Neural progenitor cell (in vitro differentiated cells): ENCODE results near the gene ODF2L.

Experiments used
- EZH2 ChIP-seq: fragments of 200-600 bp; sonication (generic); IDR thresholded peaks from 2 replicates; pipeline ENCODE4 v1.6.1; 2017; ENCODE audit warnings: antibody characterized with exemption, mild to moderate bottlenecking, moderate library complexity
- EZH2phosphoT487 ChIP-seq: fragments of 200-600 bp; sonication (generic); IDR thresholded peaks from 2 replicates; pipeline ENCODE4 v1.6.1; 2017; ENCODE audit warnings: antibody characterized with exemption
- TF ChIP-seq, protein P1 (sequence below): fragments of 200-600 bp; sonication (generic); IDR thresholded peaks from 2 replicates; pipeline ENCODE4 v1.5.1; 2017; ENCODE audit warnings: antibody characterized with exemption, mild to moderate bottlenecking

DNA sequence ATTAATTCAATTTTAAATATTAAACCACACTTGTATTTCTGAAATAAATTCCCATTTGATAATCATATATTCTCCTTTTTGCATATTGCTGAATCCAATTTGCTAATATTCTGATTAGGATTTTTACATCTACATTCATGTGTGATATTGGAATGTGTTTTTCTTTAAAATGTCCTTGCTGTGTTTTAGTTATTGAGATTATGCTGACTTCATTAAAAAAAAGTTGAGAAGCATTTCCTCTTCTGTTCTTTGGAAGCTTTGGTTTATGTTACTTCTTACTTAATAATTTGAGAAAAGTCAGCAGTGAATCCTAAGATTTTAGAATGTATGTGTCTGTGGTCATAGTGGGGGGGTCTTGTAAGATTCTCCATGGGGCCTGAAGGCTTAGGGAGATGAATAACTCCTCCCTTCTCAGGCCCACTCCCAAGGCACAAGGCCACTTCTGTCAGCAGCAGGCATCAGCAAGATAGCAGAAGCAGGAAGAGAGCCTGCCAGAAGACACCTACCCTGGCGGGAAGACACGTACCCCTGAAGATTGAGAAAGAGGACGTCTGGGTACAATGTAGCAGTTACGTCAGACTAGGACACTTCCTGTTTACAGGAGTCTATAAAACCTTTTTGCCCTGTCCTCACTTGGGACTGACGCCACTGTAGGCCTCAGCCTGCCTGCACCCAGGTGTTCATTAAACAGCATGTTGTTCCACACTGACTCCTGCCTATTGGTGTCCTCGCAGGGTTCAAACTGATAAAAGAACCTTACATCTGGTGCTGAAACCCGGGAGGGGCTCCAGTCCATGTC, 56.9 kb downstream of the ODF2L start:
- TF ChIP-seq EZH2phosphoT487 (no peak), EZH2 (no peak)
- TF ChIP-seq, protein P1, sequence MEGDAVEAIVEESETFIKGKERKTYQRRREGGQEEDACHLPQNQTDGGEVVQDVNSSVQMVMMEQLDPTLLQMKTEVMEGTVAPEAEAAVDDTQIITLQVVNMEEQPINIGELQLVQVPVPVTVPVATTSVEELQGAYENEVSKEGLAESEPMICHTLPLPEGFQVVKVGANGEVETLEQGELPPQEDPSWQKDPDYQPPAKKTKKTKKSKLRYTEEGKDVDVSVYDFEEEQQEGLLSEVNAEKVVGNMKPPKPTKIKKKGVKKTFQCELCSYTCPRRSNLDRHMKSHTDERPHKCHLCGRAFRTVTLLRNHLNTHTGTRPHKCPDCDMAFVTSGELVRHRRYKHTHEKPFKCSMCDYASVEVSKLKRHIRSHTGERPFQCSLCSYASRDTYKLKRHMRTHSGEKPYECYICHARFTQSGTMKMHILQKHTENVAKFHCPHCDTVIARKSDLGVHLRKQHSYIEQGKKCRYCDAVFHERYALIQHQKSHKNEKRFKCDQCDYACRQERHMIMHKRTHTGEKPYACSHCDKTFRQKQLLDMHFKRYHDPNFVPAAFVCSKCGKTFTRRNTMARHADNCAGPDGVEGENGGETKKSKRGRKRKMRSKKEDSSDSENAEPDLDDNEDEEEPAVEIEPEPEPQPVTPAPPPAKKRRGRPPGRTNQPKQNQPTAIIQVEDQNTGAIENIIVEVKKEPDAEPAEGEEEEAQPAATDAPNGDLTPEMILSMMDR: no peak
